ENCODE measurements around the gene CALM1. TPM values are rescaled to one million over a fixed set of nuclear protein-coding genes. Genes with fewer than 3 reads are reported as not detected.
A peak's percentile ranks its signal among the peaks of the same experiment; 100 is the strongest.

The CALM1 gene
- total and polyA plus RNA-seq, 2 donors (not counting 3 experiments of a cell fraction or from before 2014, with no cell fraction given): 476 to 731 TPM

DNA sequence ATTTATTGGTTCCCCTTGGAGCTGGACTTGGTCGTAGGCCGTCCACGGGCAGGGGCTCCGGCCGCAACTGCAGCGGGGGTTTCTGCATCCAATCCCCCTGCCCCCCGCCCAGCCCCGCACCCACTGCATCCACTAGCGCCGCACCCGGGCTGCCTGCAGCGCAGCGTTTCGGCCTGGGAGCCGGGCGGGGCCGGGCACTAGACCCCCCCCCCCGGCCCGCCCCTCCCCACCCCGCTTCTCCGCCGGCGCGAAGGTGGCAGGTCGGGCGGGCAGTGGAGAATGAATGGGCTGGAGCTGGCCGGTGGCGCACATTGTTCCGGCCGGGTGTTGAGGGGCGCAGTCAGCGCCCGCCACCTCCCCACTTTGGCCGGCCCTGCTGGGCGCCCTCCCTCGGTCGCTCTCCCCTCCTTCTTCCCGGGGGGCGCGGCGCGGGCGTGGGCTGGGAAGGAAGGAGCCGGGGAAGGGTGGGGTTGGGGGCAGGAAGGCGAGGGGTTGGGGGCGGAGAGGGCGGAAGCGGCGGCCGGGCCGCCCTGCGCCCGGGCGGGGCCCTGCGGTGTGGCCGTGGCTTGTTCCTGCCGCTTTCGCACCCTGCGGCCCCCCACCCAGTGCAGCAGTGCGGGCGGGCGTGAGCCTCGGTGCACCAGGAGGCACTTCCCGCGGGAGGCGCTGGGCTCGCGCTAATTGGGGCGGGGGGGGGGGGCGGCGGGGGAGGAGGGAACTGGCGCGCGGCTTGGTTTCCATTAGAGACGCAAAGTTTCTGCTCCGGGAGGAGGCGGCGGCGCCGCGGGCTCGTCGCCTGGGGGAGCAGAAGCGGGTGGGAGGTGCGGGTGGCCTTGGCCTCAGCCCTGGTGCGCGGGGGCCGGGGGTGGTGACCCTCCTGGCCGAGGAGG lies 841 bp downstream of the CALM1 start:
- ChIA-PET POLR2A (interaction anchor here (0.6 to 2.5 kb wide), 32 partner anchors 10 to 941 kb away, joined by 3 to 49 read pairs (median 4); partner anchors contain the start of gene RPS6KA5), CTCF (interaction anchor here (0.8 to 1.7 kb wide), 6 partner anchors 14 to 361 kb away, joined by 3 to 8 read pairs (median 4); no protein-coding TSS in a partner anchor)
- TF ChIP-seq FOS (IDR thresholded peaks at IDR 0.05; ENCODE audit: borderline replicate concordance, insufficient read depth, low read length) (no peak), EZH2 (IDR thresholded peaks at IDR 0.05; ENCODE audit: borderline replicate concordance, low read depth, low read length, severe bottlenecking) (no peak), JUN (IDR thresholded peaks at IDR 0.05; ENCODE audit: borderline replicate concordance, insufficient read depth, insufficient read length, low read depth) (no peak), POLR2A (IDR thresholded peaks at IDR 0.05; ENCODE audit: low read depth, low read length) (no peak), CTCF (IDR thresholded peaks at IDR 0.05; ENCODE audit: extremely low read depth in 1 of 2, insufficient read depth in 1 of 2, low read depth in 1 of 2, low read length in 2 of 2) (no peak), POLR2AphosphoS5 (IDR thresholded peaks at IDR 0.05; ENCODE audit: insufficient read depth, low read depth, low read length) (peak; percentile 45), GATA2 (IDR thresholded peaks at IDR 0.05; ENCODE audit: insufficient read depth, insufficient read length, low read depth, low read length) (no peak), MYC (IDR thresholded peaks at IDR 0.05; ENCODE audit: low read depth, low read length) (no peak)
- TF ChIP-seq, protein P1, sequence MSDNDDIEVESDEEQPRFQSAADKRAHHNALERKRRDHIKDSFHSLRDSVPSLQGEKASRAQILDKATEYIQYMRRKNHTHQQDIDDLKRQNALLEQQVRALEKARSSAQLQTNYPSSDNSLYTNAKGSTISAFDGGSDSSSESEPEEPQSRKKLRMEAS (IDR thresholded peaks at IDR 0.05; ENCODE audit: insufficient read depth, insufficient read length): no peak
- H3K9me3 ChIP-seq (replicated peaks; ENCODE audit: control insufficient read depth, insufficient read depth, low read length): no peaks in the 10 kb centered on the region
- H4K20me1 ChIP-seq (replicated peaks; ENCODE audit: control insufficient read depth, extremely low read depth, insufficient read depth, low read length): peaks cover 6% of the 10 kb centered on the region
- H3K27ac ChIP-seq (ENCODE audit: insufficient read depth, low read depth, low read length): peak overlapping the region; percentile 1
- intact Hi-C loops (cut with micrococcal nuclease): loop anchor here (1.0 to 5.0 kb wide), 5 partner anchors 14 to 405 kb away; no protein-coding TSS in a partner anchor
- DNase-seq (ENCODE audit: low read depth, low spot score) (peak; percentile 43), FAIRE-seq (no peak)
- H2AFZ ChIP-seq (ENCODE audit: low read depth, low read length): no peak overlapping the region
- H3K4me2 ChIP-seq (ENCODE audit: insufficient read depth, low read length): peak overlapping the region; percentile 90
- peaks cover 50% of the 10 kb centered on the region for H3K79me2 ChIP-seq (ENCODE audit: control insufficient read depth, insufficient read depth, low read length)
- no peaks in the 10 kb centered on the region for H3K27me3 ChIP-seq (ENCODE audit: control insufficient read depth in 2 of 2, insufficient read depth in 2 of 2, low read length in 2 of 2)
- H3K9ac ChIP-seq (replicated peaks; ENCODE audit: extremely low read depth, insufficient read depth, low read length): peak overlapping the region; percentile 87
- peak overlapping the region; percentile 50 to 85 (median 77) for H3K4me3 ChIP-seq (replicated peaks in 1 of 3; ENCODE audit: insufficient read depth in 1 of 3, low read depth in 1 of 3, low read length in 3 of 3)
- H3K4me1 ChIP-seq (ENCODE audit: control insufficient read depth, extremely low read depth, insufficient read depth, low read length): peaks cover 35% of the 10 kb centered on the region
- peaks cover 14 to 26% of the 10 kb centered on the region in 2 experiments for H3K36me3 ChIP-seq (ENCODE audit: control insufficient read depth in 2 of 2, extremely low read depth in 1 of 2, insufficient read depth in 2 of 2, low read length in 2 of 2)
- dilution Hi-C loops (cut with MboI; ENCODE audit: extremely low pct_ligation_motif_present, low sequenced_read_pairs): no loop called here
- BruUV-seq (replicated peaks): no TSS peak
- H3K9me1 ChIP-seq (replicated peaks; ENCODE audit: control insufficient read depth, extremely low read depth, insufficient read depth, low read length): no peaks in the 10 kb centered on the region
